Endothelial cell of umbilical vein (primary cell): ENCODE results near the gene EDN1. TPM values are rescaled to one million over a fixed set of nuclear protein-coding genes. Genes with fewer than 3 reads are reported as not detected.

ENCODE experiments used
- BruUV-seq: library from RNA; stranded (reverse); fragments of 400-500 nt; replicated peaks from 2 replicates; lab custom pipeline; 2021; lab: Mats Ljungman, UMichigan
- CTCF ChIA-PET: fragments of 300-600, 350-600 bp; sonication (Branson Sonifier 250); formaldehyde crosslinking; loops from one replicate; lab custom pipeline; 2021; ENCODE audit warnings: antibody characterized with exemption, inconsistent platforms; lab: Charles Lee
- POLR2A ChIA-PET: fragments of 300-600, 350-600 bp; sonication (Branson Sonifier 250); formaldehyde crosslinking; loops from one replicate; lab custom pipeline; 2021; ENCODE audit warnings: antibody characterized with exemption, inconsistent platforms; lab: Charles Lee
- DNase-seq: peaks from one replicate; pipeline ENCODE4 v3.0.0-alpha.2; 2011; ENCODE audit warnings: low read depth, low spot score
- FAIRE-seq: peaks from 2 replicates; lab custom pipeline; 2011; peaks lifted over from hg19 to GRCh38; lab: Jason Lieb, UNC
- H2AFZ ChIP-seq: 2 replicates; pipeline ENCODE4 v1.6.0; 2012; ENCODE audit warnings: low read depth, low read length, control low read depth, inconsistent platforms
- H3K27ac ChIP-seq: 2 replicates; pipeline ENCODE4 v1.5.1; 2011; ENCODE audit warnings: low read depth, mild to moderate bottlenecking, control low read depth, low read length, moderate library complexity; ENCODE audit not compliant: insufficient read depth
- H3K27me3 ChIP-seq, 2 experiments: 2 replicates each; pipeline versions ENCODE4 v1.6.0 to v1.6.1; 2011; ENCODE audit warnings: low read length in 2 of 2, mixed read lengths in 1 of 2; ENCODE audit not compliant: control insufficient read depth in 2 of 2, insufficient read depth in 2 of 2
- H3K36me3 ChIP-seq, 2 experiments: 2 replicates in 1 of 2; 3 replicates in 1 of 2; pipeline ENCODE4 v1.5.1; 2011; ENCODE audit warnings: low read length in 2 of 2, mild to moderate bottlenecking in 1 of 2, moderate library complexity in 1 of 2; ENCODE audit not compliant: control insufficient read depth in 2 of 2, insufficient read depth in 2 of 2; ENCODE audit errors: extremely low read depth in 1 of 2
- H3K4me1 ChIP-seq: 3 replicates; pipeline ENCODE4 v1.5.1; 2011; ENCODE audit warnings: mild to moderate bottlenecking, low read length; ENCODE audit not compliant: control insufficient read depth, insufficient read depth; ENCODE audit errors: extremely low read depth
- H3K4me2 ChIP-seq: 2 replicates; pipeline ENCODE4 v1.6.1; 2011; ENCODE audit warnings: low read length, control low read depth, mixed read lengths; ENCODE audit not compliant: insufficient read depth
- H3K4me3 ChIP-seq, 3 experiments: fragments of 200-600 bp in 1 of 3; sonication (generic), shearing (Covaris generic) in 1 of 3; replicated peaks in 1 of 3; 2 replicates each; pipeline ENCODE4 v1.5.1; 2011 to 2016; ENCODE audit warnings: control low read depth in 3 of 3, low read length in 3 of 3, mild to moderate bottlenecking in 2 of 3, inconsistent platforms in 1 of 3, low read depth in 1 of 3, moderate library complexity in 1 of 3; ENCODE audit not compliant: insufficient read depth in 1 of 3
- H3K79me2 ChIP-seq: 2 replicates; pipeline ENCODE4 v1.6.0; 2012; ENCODE audit warnings: low read length, inconsistent platforms; ENCODE audit not compliant: control insufficient read depth, insufficient read depth
- H3K9ac ChIP-seq: replicated peaks from 2 replicates; pipeline ENCODE3; 2011; ENCODE audit warnings: low read length, control low read depth; ENCODE audit not compliant: insufficient read depth; ENCODE audit errors: extremely low read depth
- H3K9me1 ChIP-seq: replicated peaks from 3 replicates; pipeline ENCODE4 v1.6.0; 2011; ENCODE audit warnings: mild to moderate bottlenecking, low read length; ENCODE audit not compliant: control insufficient read depth, insufficient read depth; ENCODE audit errors: extremely low read depth
- H3K9me3 ChIP-seq: replicated peaks from 2 replicates; pipeline ENCODE4 v1.5.1; 2012; ENCODE audit warnings: low read length, inconsistent platforms; ENCODE audit not compliant: control insufficient read depth, insufficient read depth
- H4K20me1 ChIP-seq: replicated peaks from 2 replicates; pipeline ENCODE3; 2011; ENCODE audit warnings: mild to moderate bottlenecking, low read length; ENCODE audit not compliant: control insufficient read depth, insufficient read depth; ENCODE audit errors: extremely low read depth
- EZH2 ChIP-seq: IDR thresholded peaks from 2 replicates; pipeline ENCODE4 v1.6.1; 2012; ENCODE audit warnings: borderline replicate concordance, low read depth, mild to moderate bottlenecking, moderate library complexity, low read length, inconsistent platforms; ENCODE audit not compliant: severe bottlenecking
- FOS ChIP-seq: IDR thresholded peaks from 2 replicates; pipeline ENCODE4 v1.6.1; 2011; ENCODE audit warnings: mild to moderate bottlenecking, low read length, moderate library complexity, borderline replicate concordance; ENCODE audit not compliant: insufficient read depth
- GATA2 ChIP-seq: IDR thresholded peaks from 2 replicates; pipeline ENCODE4 v1.7.0; 2011; ENCODE audit warnings: low read depth, mild to moderate bottlenecking, moderate library complexity, mixed read lengths, low read length; ENCODE audit not compliant: insufficient read length, insufficient read depth
- MYC ChIP-seq: IDR thresholded peaks from one replicate; pipeline ENCODE4 v1.6.1; 2011; ENCODE audit warnings: mild to moderate bottlenecking, low read depth, low read length
- POLR2AphosphoS5 ChIP-seq: IDR thresholded peaks from 2 replicates; pipeline ENCODE4 v1.6.1; 2012; ENCODE audit warnings: low read depth, mild to moderate bottlenecking, control low read depth, low read length, moderate library complexity; ENCODE audit not compliant: insufficient read depth
- dilution Hi-C: fragments of 300-500 bp; cut with MboI; formaldehyde crosslinking; loops from one replicate; pipeline ENCODE4 v1.15.0; 2019; ENCODE audit warnings: low sequenced_read_pairs; ENCODE audit not compliant: extremely low pct_ligation_motif_present
- intact Hi-C: fragments of 100-400 bp; cut with micrococcal nuclease; formaldehyde crosslinking; loops from one replicate; pipeline ENCODE4 v1.10.0; 2022
- polyA plus RNA-seq, 4 experiments: library from polyadenylated mRNA; depleted of rRNA in 3 of 4; stranded (reverse) in 3 of 4; unstranded in 1 of 4; fragments of >200 nt; gene quantifications; 2 replicates each; pipeline versions ENCODE4 v1.2.1 to v1.2.3, GENCODE V29; 2011 to 2012; ENCODE audit warnings: missing spikeins in 1 of 4
- small RNA-seq: library from RNA; depleted of rRNA; stranded (forward); fragments of <200 nt; gene quantifications from one replicate; pipeline ENCODE3, GENCODE V24; 2012; ENCODE audit warnings: low replicate concordance, low read depth; ENCODE audit not compliant: insufficient read depth, insufficient read length
- total RNA-seq: library from RNA; stranded (reverse); gene quantifications from 2 replicates; pipeline ENCODE4 v1.2.3, GENCODE V29; 2021
- TF ChIP-seq, protein P1 (sequence below): IDR thresholded peaks from 2 replicates; pipeline ENCODE4 v1.6.1; 2011; ENCODE audit not compliant: insufficient read depth, insufficient read length

Gene EDN1
- total and polyA plus RNA-seq, 2 donors (not counting 3 experiments of a cell fraction or from before 2014, with no cell fraction given) = 493 to 498 TPM

- no peaks in the 10 kb centered on the region for H4K20me1 ChIP-seq
- no peaks in the 10 kb centered on the region for H3K36me3 ChIP-seq
- ChIA-PET CTCF (no interaction called here), POLR2A (no interaction called here)
- TF ChIP-seq GATA2 (no peak), EZH2 (no peak), POLR2AphosphoS5 (no peak), MYC (no peak), FOS (no peak)
- TF ChIP-seq, protein P1, sequence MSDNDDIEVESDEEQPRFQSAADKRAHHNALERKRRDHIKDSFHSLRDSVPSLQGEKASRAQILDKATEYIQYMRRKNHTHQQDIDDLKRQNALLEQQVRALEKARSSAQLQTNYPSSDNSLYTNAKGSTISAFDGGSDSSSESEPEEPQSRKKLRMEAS = no peak
- no peak overlapping the region for H2AFZ ChIP-seq
- no peaks in the 10 kb centered on the region for H3K9me3 ChIP-seq
- DNase-seq = no peak
- BruUV-seq = no TSS peak
- H3K79me2 ChIP-seq = no peaks in the 10 kb centered on the region
- peaks cover 23% of the 10 kb centered on the region for H3K4me1 ChIP-seq
- no peak overlapping the region for H3K4me2 ChIP-seq
- dilution Hi-C loops (no loop called here), intact Hi-C loops (no loop called here)
- no peaks in the 10 kb centered on the region for H3K9me1 ChIP-seq
- no peaks in the 10 kb centered on the region for H3K27me3 ChIP-seq
- no peak overlapping the region for H3K4me3 ChIP-seq
- no peak overlapping the region for H3K27ac ChIP-seq
- H3K9ac ChIP-seq = no peak overlapping the region
- no peak for FAIRE-seq
Measured at GRCh38 chr6:12345694-12346058, 55.5 kb downstream of the EDN1 start.

Small RNA genes lying within 50 kb of the gene (small RNA-seq; reads per million reads assigned to genes)
- not detected for gene SUMO2P12
